ENCODE measurements around the gene BRMS1L. TPM values are rescaled to one million over a fixed set of nuclear protein-coding genes. Genes with fewer than 3 reads are reported as not detected.

BRMS1L gene
- total RNA-seq, 2 donors from 2014 or later, result 5.2 to 6.6 TPM

DNA sequence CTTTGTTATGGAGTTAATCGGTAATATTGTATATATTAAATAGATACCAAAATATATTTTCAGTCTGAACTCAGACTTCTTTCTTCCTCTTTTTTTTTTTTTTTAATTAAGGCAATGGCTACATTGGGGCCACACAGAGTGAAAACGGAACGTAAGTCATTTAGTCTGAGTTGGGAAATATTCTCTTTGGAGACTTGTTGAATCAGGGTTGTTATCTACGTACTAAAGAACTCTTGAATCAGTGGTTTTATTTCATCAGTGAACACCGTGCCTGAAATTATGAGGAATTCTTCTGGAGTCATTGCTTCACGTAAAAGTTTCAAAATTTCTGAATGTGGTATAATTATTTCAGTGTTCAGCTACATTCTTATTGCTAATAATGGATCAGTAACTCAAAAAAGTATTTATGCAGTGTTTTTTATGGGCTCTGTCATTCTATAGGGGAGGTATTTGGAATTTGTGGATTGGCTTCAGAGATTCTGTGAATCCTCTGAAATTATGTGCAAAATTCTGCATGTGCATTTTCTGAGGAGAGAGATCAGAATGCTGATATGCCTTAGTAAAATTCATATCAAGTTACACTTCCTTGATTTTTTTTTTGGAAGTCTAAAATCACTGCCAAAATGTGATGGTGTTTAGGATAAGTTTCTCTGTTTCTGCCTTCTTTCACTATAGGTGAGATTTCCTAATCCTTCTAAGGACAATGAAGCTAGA is 39.6 kb downstream of the BRMS1L start:
- no peak for DNase-seq (ENCODE audit: low spot score)
- TF ChIP-seq POLR2AphosphoS5 (IDR thresholded peaks at IDR 0.05) (no peak), POLR2A (IDR thresholded peaks at IDR 0.05) (no peak)
- TF ChIP-seq, protein P1, sequence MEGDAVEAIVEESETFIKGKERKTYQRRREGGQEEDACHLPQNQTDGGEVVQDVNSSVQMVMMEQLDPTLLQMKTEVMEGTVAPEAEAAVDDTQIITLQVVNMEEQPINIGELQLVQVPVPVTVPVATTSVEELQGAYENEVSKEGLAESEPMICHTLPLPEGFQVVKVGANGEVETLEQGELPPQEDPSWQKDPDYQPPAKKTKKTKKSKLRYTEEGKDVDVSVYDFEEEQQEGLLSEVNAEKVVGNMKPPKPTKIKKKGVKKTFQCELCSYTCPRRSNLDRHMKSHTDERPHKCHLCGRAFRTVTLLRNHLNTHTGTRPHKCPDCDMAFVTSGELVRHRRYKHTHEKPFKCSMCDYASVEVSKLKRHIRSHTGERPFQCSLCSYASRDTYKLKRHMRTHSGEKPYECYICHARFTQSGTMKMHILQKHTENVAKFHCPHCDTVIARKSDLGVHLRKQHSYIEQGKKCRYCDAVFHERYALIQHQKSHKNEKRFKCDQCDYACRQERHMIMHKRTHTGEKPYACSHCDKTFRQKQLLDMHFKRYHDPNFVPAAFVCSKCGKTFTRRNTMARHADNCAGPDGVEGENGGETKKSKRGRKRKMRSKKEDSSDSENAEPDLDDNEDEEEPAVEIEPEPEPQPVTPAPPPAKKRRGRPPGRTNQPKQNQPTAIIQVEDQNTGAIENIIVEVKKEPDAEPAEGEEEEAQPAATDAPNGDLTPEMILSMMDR (IDR thresholded peaks at IDR 0.05), result no peak
- H3K27ac ChIP-seq, result no peak overlapping the region
- H3K4me1 ChIP-seq (replicated peaks), result no peaks in the 10 kb centered on the region
- H3K4me3 ChIP-seq, result no peak overlapping the region
- H3K9me3 ChIP-seq, result no peaks in the 10 kb centered on the region
- no peaks in the 10 kb centered on the region for H3K36me3 ChIP-seq
- intact Hi-C loops (cut with DNase I), result no loop called here
- H3K27me3 ChIP-seq (replicated peaks; ENCODE audit: insufficient read depth), result no peaks in the 10 kb centered on the region
- WGBS, result 85% methylated on average over 6 of the region's 6 CpGs

DNA sequence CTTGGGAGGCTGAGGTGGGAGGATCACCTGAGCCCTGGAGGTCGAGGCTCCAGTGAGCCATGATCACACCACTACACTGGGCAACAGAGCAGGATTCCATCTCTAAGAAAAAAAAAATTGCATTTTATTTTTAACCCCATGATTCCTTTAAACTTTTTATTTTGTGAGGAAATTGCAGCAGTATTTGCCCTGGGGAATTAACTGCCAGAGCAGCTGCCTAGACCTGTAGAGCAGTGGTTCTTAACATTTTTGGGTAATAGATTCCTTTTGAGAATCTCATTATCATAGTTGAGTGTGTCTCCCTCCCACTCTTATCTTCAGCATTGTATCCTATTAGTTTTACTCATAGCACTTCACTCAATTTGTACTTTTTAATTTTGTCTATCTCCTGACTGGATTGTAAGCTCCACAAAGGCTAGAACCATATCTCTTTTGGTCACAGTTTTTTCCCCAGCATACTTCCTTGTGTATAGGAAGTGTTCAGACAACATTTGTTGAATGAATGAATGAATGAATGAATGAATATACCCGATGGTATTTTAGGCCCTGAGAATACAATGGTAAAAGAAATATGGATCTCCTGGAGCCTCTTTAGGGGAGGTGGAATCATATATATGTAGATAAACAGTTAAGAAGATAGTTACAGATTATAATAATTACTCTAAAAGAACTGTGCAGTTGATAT is 40.6 kb downstream of the BRMS1L start:
- Histone ChIP-seq H3K27me3 (replicated peaks; ENCODE audit: insufficient read depth) (no peaks in the 10 kb centered on the region), H3K36me3 (no peaks in the 10 kb centered on the region)
- WGBS, result 82% methylated on average over 2 of the region's 2 CpGs

DNA sequence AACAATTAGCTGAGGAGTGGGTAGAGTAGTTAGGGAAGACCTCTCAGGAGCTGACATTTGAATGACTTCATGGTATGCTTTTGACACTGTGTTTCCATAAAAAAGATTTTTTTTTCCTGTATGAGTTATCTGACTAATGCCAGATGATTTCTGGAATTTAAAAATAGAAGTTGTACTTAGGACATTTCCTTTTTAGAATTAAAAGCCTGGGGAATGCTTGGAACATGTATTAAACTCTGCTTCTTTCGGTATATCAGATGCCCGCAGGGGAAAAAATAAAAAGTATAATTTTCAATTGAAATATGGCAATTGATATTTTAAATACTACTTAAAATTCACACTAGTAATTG is 41.1 kb downstream of the BRMS1L start:
- WGBS, result 65% methylated on average over 2 of the region's 2 CpGs
- DNase-seq (ENCODE audit: low spot score), result no peak

More for the DNA sequence above, 40.6 kb downstream of the BRMS1L start:
- no peak overlapping the region for H3K4me3 ChIP-seq
- TF ChIP-seq POLR2AphosphoS5 (IDR thresholded peaks at IDR 0.05), result no peak
- TF ChIP-seq, protein P1 (IDR thresholded peaks at IDR 0.05), result no peak
- no peak for TF ChIP-seq POLR2A (IDR thresholded peaks at IDR 0.05)
- H3K9me3 ChIP-seq, result no peaks in the 10 kb centered on the region
- intact Hi-C loops (cut with DNase I), result no loop called here
- DNase-seq (ENCODE audit: low spot score), result no peak
- H3K4me1 ChIP-seq (replicated peaks), result no peaks in the 10 kb centered on the region
- no peak overlapping the region for H3K27ac ChIP-seq

DNA sequence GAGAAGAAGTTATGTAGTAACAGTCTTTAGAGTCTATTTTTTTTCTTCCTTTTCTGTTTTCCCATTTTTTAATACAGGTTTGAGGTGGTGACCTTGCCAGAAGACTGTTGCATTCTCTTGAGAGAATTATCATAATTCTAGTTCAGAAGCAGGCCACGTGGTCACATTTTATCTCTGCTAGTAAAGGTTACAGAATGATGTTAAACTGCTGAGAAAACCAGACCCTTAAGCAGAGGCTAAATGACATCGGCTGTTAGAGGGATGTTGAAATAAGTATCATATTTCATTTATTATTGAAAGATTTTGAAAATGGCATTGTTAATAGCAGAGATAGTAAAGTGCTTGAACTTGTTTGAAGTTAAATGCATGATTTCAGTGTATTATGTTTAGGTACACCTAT is 49.2 kb downstream of the BRMS1L start:
- WGBS, result 34% methylated on average over 2 of the region's 2 CpGs
- TF ChIP-seq POLR2AphosphoS5 (IDR thresholded peaks at IDR 0.05), result no peak
- TF ChIP-seq, protein P1 (IDR thresholded peaks at IDR 0.05), result no peak
- TF ChIP-seq POLR2A (IDR thresholded peaks at IDR 0.05), result no peak

More for the DNA sequence above, 41.1 kb downstream of the BRMS1L start:
- Histone ChIP-seq H3K27me3 (replicated peaks; ENCODE audit: insufficient read depth) (no peaks in the 10 kb centered on the region), H3K9me3 (no peaks in the 10 kb centered on the region), H3K36me3 (no peaks in the 10 kb centered on the region), H3K4me1 (replicated peaks) (no peaks in the 10 kb centered on the region), H3K27ac (no peak overlapping the region), H3K4me3 (no peak overlapping the region)
- intact Hi-C loops (cut with DNase I), result no loop called here
- TF ChIP-seq POLR2A (IDR thresholded peaks at IDR 0.05) (no peak), POLR2AphosphoS5 (IDR thresholded peaks at IDR 0.05) (no peak)
- TF ChIP-seq, protein P1 (IDR thresholded peaks at IDR 0.05), result no peak

DNA sequence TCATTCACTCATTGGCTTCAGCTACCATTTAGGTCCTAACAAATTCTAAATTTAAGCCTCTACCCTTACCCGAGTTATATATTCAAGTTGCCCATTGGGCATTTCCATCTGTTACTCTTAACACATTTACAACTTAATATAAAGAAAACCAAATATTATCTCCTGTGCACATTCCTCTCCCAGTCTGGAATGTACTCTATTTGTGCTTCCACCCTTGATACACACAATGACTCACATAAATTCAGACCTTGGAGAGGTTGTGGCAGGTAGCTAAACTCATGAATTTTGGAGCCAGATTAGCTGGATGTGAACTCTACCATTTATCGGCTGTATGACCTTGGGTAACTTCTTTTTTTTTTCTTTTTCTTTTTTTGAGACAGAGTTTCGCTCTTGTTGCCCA is 51.1 kb downstream of the BRMS1L start:
- WGBS, result 74% methylated on average over 3 of the region's 3 CpGs
- no peak for DNase-seq (ENCODE audit: low spot score)
- Histone ChIP-seq H3K4me3 (no peak overlapping the region), H3K9me3 (no peaks in the 10 kb centered on the region), H3K27me3 (replicated peaks; ENCODE audit: insufficient read depth) (no peaks in the 10 kb centered on the region), H3K27ac (no peak overlapping the region), H3K4me1 (replicated peaks) (no peaks in the 10 kb centered on the region), H3K36me3 (no peaks in the 10 kb centered on the region)
- intact Hi-C loops (cut with DNase I), result no loop called here
- TF ChIP-seq POLR2AphosphoS5 (IDR thresholded peaks at IDR 0.05), result peak; percentile 50
- TF ChIP-seq POLR2A (IDR thresholded peaks at IDR 0.05), result no peak

More for the DNA sequence above, 49.2 kb downstream of the BRMS1L start:
- no peaks in the 10 kb centered on the region for H3K4me1 ChIP-seq (replicated peaks)
- H3K27me3 ChIP-seq (replicated peaks; ENCODE audit: insufficient read depth), result no peaks in the 10 kb centered on the region
- no peak overlapping the region for H3K4me3 ChIP-seq
- H3K36me3 ChIP-seq, result no peaks in the 10 kb centered on the region
- intact Hi-C loops (cut with DNase I), result no loop called here
- no peak overlapping the region for H3K27ac ChIP-seq
- DNase-seq (ENCODE audit: low spot score), result no peak
- H3K9me3 ChIP-seq, result no peaks in the 10 kb centered on the region

Measured in prostate gland (tissue), 2 donors.